Heart right ventricle (tissue), 16 donors: Measurements from ENCODE around the gene GRK1. TPM values are rescaled to one million over a fixed set of nuclear protein-coding genes. Genes with fewer than 3 reads are reported as not detected.
"Not testable (repeated sequence)": the region's sequence is repeated elsewhere in the genome, so short reads cannot be mapped to it uniquely, and the experiment has no call there.

Source experiments
- ATAC-seq, 8 donors: fragments of 200-7000 bp; cut with Tn5 transposase; one replicate each; pipeline ENCODE4 v1.9.1; 2020; ENCODE audit warnings: mild to moderate bottlenecking in 8 of 8, moderate library complexity in 8 of 8, moderate number of reproducible peaks in 1 of 8
- DNase-seq, 2 donors: peaks; one replicate each; pipeline ENCODE4 v3.0.0-alpha.2; 2020
- H3K27ac ChIP-seq, 10 donors: fragments of 200-600 bp; sonication (generic) in 2 of 10; one replicate each; pipeline versions ENCODE4 v1.5.0 to v1.8.0; 2020 to 2022; ENCODE audit warnings: mild to moderate bottlenecking in 3 of 10
- H3K27me3 ChIP-seq, 7 donors: fragments of 200-600 bp; one replicate each; pipeline ENCODE4 v1.8.0; 2021 to 2022; ENCODE audit warnings: mild to moderate bottlenecking in 2 of 7
- H3K36me3 ChIP-seq, 9 donors: fragments of 200-600 bp; sonication (generic) in 1 of 9; one replicate each; pipeline versions ENCODE4 v1.5.0 to v1.8.0; 2020 to 2022; ENCODE audit warnings: mild to moderate bottlenecking in 2 of 9
- H3K4me1 ChIP-seq, 9 donors: fragments of 200-600 bp; sonication (generic) in 1 of 9; one replicate each; pipeline versions ENCODE4 v1.5.0 to v1.8.0; 2020 to 2022; ENCODE audit warnings: mild to moderate bottlenecking in 4 of 9
- H3K4me3 ChIP-seq, 10 donors: fragments of 200-600 bp; sonication (generic) in 2 of 10; one replicate each; pipeline versions ENCODE4 v1.5.0 to v1.8.0; 2020 to 2022; ENCODE audit warnings: mild to moderate bottlenecking in 7 of 10, moderate library complexity in 2 of 10
- H3K9me3 ChIP-seq, 11 donors: fragments of 200-600 bp in 10 of 11; sonication (generic) in 2 of 11; one replicate each; pipeline versions ENCODE4 v1.5.0 to v1.8.0; 2013 to 2022; ENCODE audit warnings: mild to moderate bottlenecking in 2 of 11, control low read depth in 1 of 11, moderate library complexity in 1 of 11
- WGBS, 2 donors: extraction: QIAGEN DNeasy Blood & Tissue Kit; methylation state at CpG; one replicate each; pipeline ENCODE4 v1.1.7; 2013; ENCODE audit warnings: inconsistent platforms in 1 of 2; 5-methylcytosine and 5-hydroxymethylcytosine counted together
- intact Hi-C, 10 donors: fragments of 100-400 bp; cut with DNase I; formaldehyde crosslinking; loops; one replicate each; pipeline versions ENCODE4 v1.11.1 to v1.14.2; 2022
- polyA plus RNA-seq, 2 donors: library from polyadenylated mRNA; stranded (reverse); fragments of 200-250 nt; gene quantifications; one replicate each; pipeline ENCODE4 v1.2.3, GENCODE V29; 2013
- total RNA-seq, 10 donors: library from RNA; stranded (reverse); fragmentation: NEBNext Ultra II Directional in 3 of 10; extraction: Animal tissue kit (Norgen Biotek cat#: 25700) in 3 of 10; gene quantifications; one replicate each; pipeline versions ENCODE4 v1.2.1 to v1.2.4, GENCODE V29; 2021 to 2023
- TF ChIP-seq, protein P1 (sequence below), 9 donors: fragments of 200-600 bp; sonication (generic) in 2 of 9; IDR thresholded peaks; one replicate each; pipeline versions ENCODE4 v1.5.0 to v1.8.0; 2021 to 2022; ENCODE audit warnings: antibody characterized with exemption in 9 of 9, mild to moderate bottlenecking in 5 of 9, moderate library complexity in 1 of 9
- donor health status: Arrhythmogenic right ventricular cardiomyopathy.
- donor health status: ischemic (EF 13 %, LVEDD 7.1; RV severe dilation, severe dysfunction).
- donor health status: healthy with polysubstance abuse.
- donor health status: DM: no; HTN: yes; CAD: no.
- donor health status: DM: no; HTN: no; CAD: no.
- donor health status: ischemic (EF 25% LVEDD 6.9; RV normal size, moderate dysfunction).
- donor health status: ischemic (EF 25% LVEDD 5.7; RV mildly dilated, moderate dysfunction).
- donor health status: healthy.
- donor health status: DM: yes; HTN: yes; CAD: no.
- donor health status: Ischemic cardiomyopathy.
- donor health status: ischemic (EF 35%, LVEDD 5.7; RV mildly dilated, moderate dysfunction).
- donor health status: nonischemic (EF 11% LVEDD 7.7; RV severe dilation, severe dysfunction).
- donor health status: DM: yes; HTN: yes; CAD: no.
- donor health status: PGD.
- donor health status: ischemic (EF 29% LVEDD 5.4; RV normal size, mild dysfunction).
- donor health status: nonischemic (EF 23%, LVEDD 6.1; RV moderate dilation, normal function).

The GRK1 gene
- total and polyA plus RNA-seq, 12 donors: 0.01 to 0.79 (median 0.18) TPM; not detected in 4

DNA sequence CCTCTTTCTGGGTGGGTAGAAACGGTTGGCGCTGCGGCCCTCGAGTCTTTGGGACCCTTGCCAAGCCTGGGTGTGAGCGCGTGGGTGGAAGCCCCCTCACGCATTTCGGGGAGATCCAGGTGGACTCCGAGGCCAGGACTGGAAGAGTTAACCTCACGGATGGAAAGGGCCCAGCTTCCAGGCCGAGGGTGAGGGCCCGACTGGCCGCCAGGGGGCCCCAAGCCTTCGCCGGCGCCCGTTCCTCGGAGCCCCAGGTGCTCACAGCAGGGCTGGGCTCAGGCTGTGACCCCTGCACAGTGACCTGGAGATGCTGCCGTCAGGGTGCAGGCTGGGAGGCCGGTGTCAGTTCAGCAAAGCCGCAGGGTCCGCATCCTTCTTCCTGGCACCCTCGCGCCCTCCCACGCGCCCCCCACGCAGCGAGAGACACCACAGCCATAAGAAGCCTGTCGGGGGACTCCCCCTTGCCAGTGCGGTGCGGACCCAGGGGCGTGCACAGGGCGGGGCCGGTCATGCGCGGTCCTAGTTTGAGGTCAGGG, 57.8 kb downstream of the GRK1 start:
- peak overlapping the region in 9 of 10 donors; percentile 31 to 65 (median 53) for H3K4me3 ChIP-seq
- H3K36me3 ChIP-seq: no peaks in the 10 kb centered on the region
- TF ChIP-seq, protein P1, sequence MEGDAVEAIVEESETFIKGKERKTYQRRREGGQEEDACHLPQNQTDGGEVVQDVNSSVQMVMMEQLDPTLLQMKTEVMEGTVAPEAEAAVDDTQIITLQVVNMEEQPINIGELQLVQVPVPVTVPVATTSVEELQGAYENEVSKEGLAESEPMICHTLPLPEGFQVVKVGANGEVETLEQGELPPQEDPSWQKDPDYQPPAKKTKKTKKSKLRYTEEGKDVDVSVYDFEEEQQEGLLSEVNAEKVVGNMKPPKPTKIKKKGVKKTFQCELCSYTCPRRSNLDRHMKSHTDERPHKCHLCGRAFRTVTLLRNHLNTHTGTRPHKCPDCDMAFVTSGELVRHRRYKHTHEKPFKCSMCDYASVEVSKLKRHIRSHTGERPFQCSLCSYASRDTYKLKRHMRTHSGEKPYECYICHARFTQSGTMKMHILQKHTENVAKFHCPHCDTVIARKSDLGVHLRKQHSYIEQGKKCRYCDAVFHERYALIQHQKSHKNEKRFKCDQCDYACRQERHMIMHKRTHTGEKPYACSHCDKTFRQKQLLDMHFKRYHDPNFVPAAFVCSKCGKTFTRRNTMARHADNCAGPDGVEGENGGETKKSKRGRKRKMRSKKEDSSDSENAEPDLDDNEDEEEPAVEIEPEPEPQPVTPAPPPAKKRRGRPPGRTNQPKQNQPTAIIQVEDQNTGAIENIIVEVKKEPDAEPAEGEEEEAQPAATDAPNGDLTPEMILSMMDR (IDR thresholded peaks at IDR 0.05): peak; percentile 76 to 91 (median 85)
- H3K9me3 ChIP-seq: peaks cover 0 to 4% (median 0%) of the 10 kb centered on the region in 11 donors
- H3K4me1 ChIP-seq: peaks cover 0 to 29% (median 12%) of the 10 kb centered on the region in 9 donors
- H3K27ac ChIP-seq: peak overlapping the region in 9 of 10 donors; percentile 56 to 91 (median 81)
- WGBS, 2 donors: 2% methylated on average over 31 to 36 of the region's 36 CpGs
- DNase-seq (peak; percentile 81 to 84), ATAC-seq (peak; percentile 89 to 96 (median 94))
- H3K27me3 ChIP-seq: peaks cover 0 to 10% (median 0%) of the 10 kb centered on the region in 7 donors
- intact Hi-C loops: no loop called here

DNA sequence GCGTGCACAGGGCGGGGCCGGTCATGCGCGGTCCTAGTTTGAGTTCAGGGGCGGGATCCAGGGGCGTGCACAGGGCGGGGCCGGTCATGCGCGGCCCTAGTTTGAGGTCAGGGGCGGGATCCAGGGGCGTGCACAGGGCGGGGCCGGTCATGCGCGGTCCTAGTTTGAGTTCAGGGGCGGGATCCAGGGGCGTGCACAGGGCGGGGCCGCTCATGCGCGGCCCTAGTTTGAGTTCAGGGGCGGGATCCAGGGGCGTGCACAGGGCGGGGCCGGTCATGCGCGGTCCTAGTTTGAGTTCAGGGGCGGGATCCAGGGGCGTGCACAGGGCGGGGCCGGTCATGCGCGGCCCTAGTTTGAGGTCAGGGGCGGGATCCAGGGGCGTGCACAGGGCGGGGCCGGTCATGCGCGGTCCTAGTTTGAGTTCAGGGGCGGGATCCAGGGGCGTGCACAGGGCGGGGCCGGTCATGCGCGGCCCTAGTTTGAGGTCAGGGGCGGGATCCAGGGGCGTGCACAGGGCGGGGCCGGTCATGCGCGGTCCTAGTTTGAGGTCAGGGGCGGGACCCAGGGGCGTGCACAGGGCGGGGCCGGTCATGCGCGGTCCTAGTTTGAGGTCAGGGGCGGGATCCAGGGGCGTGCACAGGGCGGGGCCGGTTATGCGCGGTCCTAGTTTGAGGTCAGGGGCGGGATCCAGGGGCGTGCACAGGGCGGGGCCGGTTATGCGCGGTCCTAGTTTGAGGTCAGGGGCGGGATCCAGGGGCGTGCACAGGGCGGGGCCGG, 58.5 kb downstream of the GRK1 start:
- intact Hi-C loops, H3K9me3 ChIP-seq, H3K36me3 ChIP-seq, ATAC-seq: not testable (repeated sequence)
- Histone ChIP-seq H3K27ac (peak overlapping the region in 4 of 10 donors; percentile 56 to 85 (median 77)), H3K4me1 (peaks cover 0 to 29% (median 12%) of the 10 kb centered on the region in 9 donors), H3K27me3 (peaks cover 0 to 10% (median 0%) of the 10 kb centered on the region in 7 donors), H3K4me3 (peak overlapping the region in 8 of 10 donors; percentile 33 to 65 (median 54))
- peak; percentile 60 to 72 for DNase-seq
- 3 to 4% methylated on average over 5 to 33 of the region's 75 CpGs for WGBS, 2 donors

DNA sequence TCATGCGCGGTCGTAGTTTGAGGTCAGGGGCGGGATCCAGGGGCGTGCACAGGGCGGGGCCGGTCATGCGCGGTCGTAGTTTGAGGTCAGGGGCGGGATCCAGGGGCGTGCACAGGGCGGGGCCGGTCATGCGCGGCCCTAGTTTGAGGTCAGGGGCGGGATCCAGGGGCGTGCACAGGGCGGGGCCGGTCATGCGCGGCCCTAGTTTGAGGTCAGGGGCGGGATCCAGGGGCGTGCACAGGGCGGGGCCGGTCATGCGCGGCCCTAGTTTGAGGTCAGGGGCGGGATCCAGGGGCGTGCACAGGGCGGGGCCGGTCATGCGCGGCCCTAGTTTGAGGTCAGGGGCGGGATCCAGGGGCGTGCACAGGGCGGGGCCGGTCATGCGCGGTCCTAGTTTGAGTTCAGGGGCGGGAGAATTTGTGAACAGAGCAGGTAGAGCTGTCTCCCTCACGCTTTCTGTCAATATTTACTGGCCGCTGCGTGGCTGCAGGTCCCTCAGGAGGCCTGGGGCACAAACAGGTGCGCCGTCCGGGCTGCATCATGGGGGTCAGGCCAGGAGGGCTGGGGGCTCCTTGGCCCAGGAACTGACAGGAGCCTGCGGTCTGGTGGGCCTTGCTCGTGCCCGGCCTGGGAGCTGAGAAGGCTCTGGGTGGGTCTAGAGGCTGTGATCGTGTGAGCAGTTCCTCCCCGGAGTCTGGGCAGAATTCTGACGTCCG, 59.2 kb downstream of the GRK1 start:
- peak; percentile 10 to 50 (median 30) for ATAC-seq
- intact Hi-C loops: not testable (repeated sequence)

DNA sequence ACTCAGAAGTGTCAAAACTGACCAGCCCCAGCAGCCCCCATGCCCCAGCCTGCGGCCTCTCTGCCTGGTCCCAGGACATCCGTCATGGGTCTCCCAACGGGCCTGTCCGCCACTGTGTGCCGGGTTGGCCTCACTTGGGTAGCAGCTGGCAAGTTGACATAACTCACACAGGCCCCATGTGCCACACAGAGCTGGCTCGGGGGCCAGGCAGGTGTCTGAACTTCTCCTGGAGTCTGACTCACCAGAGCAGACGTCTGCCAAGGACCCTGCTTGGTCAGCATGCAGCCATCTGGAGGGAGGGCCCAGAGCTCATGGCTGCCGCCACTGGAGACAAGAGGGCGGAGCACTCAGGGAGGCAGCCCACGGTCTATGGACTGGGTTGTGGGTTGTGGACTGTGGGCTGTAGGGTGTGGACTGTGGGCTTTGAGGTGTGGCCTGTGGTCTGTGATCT, 60.0 kb downstream of the GRK1 start:
- TF ChIP-seq, protein P1 (IDR thresholded peaks at IDR 0.05): no peak
- H3K9me3 ChIP-seq: peaks cover 0 to 4% (median 0%) of the 10 kb centered on the region in 11 donors
- intact Hi-C loops: no loop called here
- H3K27me3 ChIP-seq: peaks cover 0 to 10% (median 0%) of the 10 kb centered on the region in 7 donors
- ATAC-seq (peak in 4 of 8 donors; percentile 0 to 14 (median 2)), DNase-seq (no peak)
- whole genome bisulfite sequencing, 2 donors: 83% methylated on average over 10 of the region's 10 CpGs
- peaks cover 0 to 29% (median 12%) of the 10 kb centered on the region in 9 donors for H3K4me1 ChIP-seq
- H3K36me3 ChIP-seq: no peaks in the 10 kb centered on the region
- peak overlapping the region in 7 of 10 donors; percentile 41 to 77 (median 71) for H3K27ac ChIP-seq
- H3K4me3 ChIP-seq: peak overlapping the region in 5 of 10 donors; percentile 43 to 56 (median 51)

More for the DNA sequence above, 59.2 kb downstream of the GRK1 start:
- Histone ChIP-seq H3K27ac (peak overlapping the region in 9 of 10 donors; percentile 41 to 77 (median 62)), H3K4me3 (peak overlapping the region in 9 of 10 donors; percentile 20 to 56 (median 43)), H3K4me1 (peaks cover 0 to 29% (median 12%) of the 10 kb centered on the region in 9 donors), H3K27me3 (peaks cover 0 to 10% (median 0%) of the 10 kb centered on the region in 7 donors)
- not testable (repeated sequence) for H3K9me3 ChIP-seq, H3K36me3 ChIP-seq
- WGBS, 2 donors: 29 to 55% methylated on average over 18 to 35 of the region's 54 CpGs
- DNase-seq: peak in 1 of 2 donors; percentile 47

DNA sequence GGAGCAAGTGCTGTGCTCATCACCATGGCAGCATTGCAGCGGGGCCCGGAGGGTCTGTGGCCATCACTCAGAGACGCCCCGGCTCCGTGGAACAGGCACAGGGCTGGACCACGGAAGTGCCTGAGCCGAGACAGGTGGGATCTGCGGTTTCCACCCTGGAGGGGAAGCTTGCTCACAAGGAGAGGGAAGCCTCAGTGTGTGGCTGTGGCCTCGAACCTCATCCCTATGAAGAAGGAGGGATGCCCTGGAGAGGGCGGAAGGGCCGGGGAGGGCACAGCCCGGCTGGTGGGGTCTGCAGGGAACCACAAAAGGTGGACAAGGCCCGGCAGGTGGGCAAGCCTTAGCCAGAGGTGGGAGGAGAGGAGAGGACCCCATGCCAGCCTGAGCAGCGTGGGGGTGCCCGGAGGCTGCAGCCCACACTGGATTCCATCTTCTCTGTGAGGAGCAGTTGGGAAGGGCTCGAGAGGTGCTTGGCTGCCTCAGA, 61.6 kb downstream of the GRK1 start:
- intact Hi-C loops: no loop called here
- H3K36me3 ChIP-seq: no peaks in the 10 kb centered on the region
- WGBS, 2 donors: 92 to 96% methylated on average over 16 of the region's 16 CpGs
- no peak overlapping the region for H3K27ac ChIP-seq
- no peak overlapping the region for H3K4me3 ChIP-seq
- no peak for ATAC-seq
- H3K9me3 ChIP-seq: peaks cover 0 to 4% (median 0%) of the 10 kb centered on the region in 11 donors
- peaks cover 0 to 10% (median 0%) of the 10 kb centered on the region in 7 donors for H3K27me3 ChIP-seq
- H3K4me1 ChIP-seq: peaks cover 0 to 27% (median 12%) of the 10 kb centered on the region in 9 donors
- no peak for DNase-seq
- TF ChIP-seq, protein P1 (IDR thresholded peaks at IDR 0.05): no peak
